ENCODE measurements around the gene AK4. TPM values are rescaled to one million over a fixed set of nuclear protein-coding genes. Genes with fewer than 3 reads are reported as not detected.
"Not testable (repeated sequence)": the region's sequence is repeated elsewhere in the genome, so short reads cannot be mapped to it uniquely, and the experiment has no call there.

AK4 gene
- total RNA-seq, 1 experiment from 2014 or later = 131 TPM

- Histone ChIP-seq H3K9me3 (no peaks in the 10 kb centered on the region), H3K4me3 (ENCODE audit: low read depth, low read length) (no peak overlapping the region), H3K4me1 (no peaks in the 10 kb centered on the region), H3K27me3 (replicated peaks; ENCODE audit: control insufficient read depth, insufficient read depth, low read length) (no peaks in the 10 kb centered on the region), H3K36me3 (ENCODE audit: control insufficient read depth, insufficient read depth, low read length) (no peaks in the 10 kb centered on the region)
- intact Hi-C loops (cut with micrococcal nuclease; ENCODE audit: unreplicated experiment) = no loop called here
- Mint-ChIP-seq H3K27me3 (ENCODE audit: insufficient read depth, unreplicated experiment) (no peaks in the 10 kb centered on the region), H3K4me3 (ENCODE audit: unreplicated experiment) (no peak overlapping the region), H3K9me3 (ENCODE audit: unreplicated experiment) (no peaks in the 10 kb centered on the region), H3K36me3 (ENCODE audit: insufficient read depth, unreplicated experiment) (no peaks in the 10 kb centered on the region), H3K27ac (ENCODE audit: unreplicated experiment) (no peak overlapping the region), H3K4me1 (ENCODE audit: low read depth, unreplicated experiment) (no peaks in the 10 kb centered on the region)
- POLR2A ChIA-PET = no interaction called here
- DNase-seq = no peak
- CTCF ChIA-PET = no interaction called here
- TF ChIP-seq CTCF (IDR thresholded peaks at IDR 0.05; ENCODE audit: insufficient read depth in 1 of 2, low read depth in 1 of 2, low read length in 1 of 2, severe bottlenecking in 1 of 2, unreplicated experiment in 1 of 2) = no peak
- BruUV-seq (replicated peaks) = no TSS peak
Measured at GRCh38 chr1:65119951-65120350, 28.1 kb upstream of the AK4 start.

- CTCF ChIA-PET; DNase-seq; intact Hi-C loops (cut with micrococcal nuclease; ENCODE audit: unreplicated experiment); H3K36me3 ChIP-seq (ENCODE audit: control insufficient read depth, insufficient read depth, low read length); H3K9me3 Mint-ChIP-seq (ENCODE audit: unreplicated experiment); H3K27me3 ChIP-seq (replicated peaks; ENCODE audit: control insufficient read depth, insufficient read depth, low read length); BruUV-seq (replicated peaks); H3K36me3 Mint-ChIP-seq (ENCODE audit: insufficient read depth, unreplicated experiment); H3K27me3 Mint-ChIP-seq (ENCODE audit: insufficient read depth, unreplicated experiment); H3K27ac Mint-ChIP-seq (ENCODE audit: unreplicated experiment); H3K4me3 ChIP-seq (ENCODE audit: low read depth, low read length); POLR2A ChIA-PET; H3K4me1 Mint-ChIP-seq (ENCODE audit: low read depth, unreplicated experiment); H3K9me3 ChIP-seq; H3K4me3 Mint-ChIP-seq (ENCODE audit: unreplicated experiment); H3K4me1 ChIP-seq: not testable (repeated sequence)
Measured at GRCh38 chr1:65129104-65129503, 18.9 kb upstream of the AK4 start.

GRCh38 chr1:65138524-65138923 is 9.5 kb upstream of the AK4 start:
- no peak for TF ChIP-seq CTCF (IDR thresholded peaks at IDR 0.05; ENCODE audit: insufficient read depth in 1 of 2, low read depth in 1 of 2, low read length in 1 of 2, severe bottlenecking in 1 of 2, unreplicated experiment in 1 of 2)
- intact Hi-C loops (cut with micrococcal nuclease; ENCODE audit: unreplicated experiment) = no loop called here
- H3K9me3 ChIP-seq = no peaks in the 10 kb centered on the region
- H3K36me3 ChIP-seq (ENCODE audit: control insufficient read depth, insufficient read depth, low read length) = no peaks in the 10 kb centered on the region
- peaks cover 16% of the 10 kb centered on the region; the same call in 1 of the 2 replicates for H3K4me1 ChIP-seq
- CTCF ChIA-PET = no interaction called here
- Mint-ChIP-seq H3K36me3 (ENCODE audit: insufficient read depth, unreplicated experiment) (no peaks in the 10 kb centered on the region), H3K27ac (ENCODE audit: unreplicated experiment) (no peak overlapping the region), H3K27me3 (ENCODE audit: insufficient read depth, unreplicated experiment) (no peaks in the 10 kb centered on the region), H3K9me3 (ENCODE audit: unreplicated experiment) (no peaks in the 10 kb centered on the region), H3K4me1 (ENCODE audit: low read depth, unreplicated experiment) (peaks cover 33% of the 10 kb centered on the region), H3K4me3 (ENCODE audit: unreplicated experiment) (no peak overlapping the region)
- no peak for DNase-seq
- POLR2A ChIA-PET = no interaction called here
- no peaks in the 10 kb centered on the region for H3K27me3 ChIP-seq (replicated peaks; ENCODE audit: control insufficient read depth, insufficient read depth, low read length)
- H3K4me3 ChIP-seq (ENCODE audit: low read depth, low read length) = no peak overlapping the region
- no TSS peak for BruUV-seq (replicated peaks)

- BruUV-seq (replicated peaks); H3K9me3 ChIP-seq; H3K4me3 Mint-ChIP-seq (ENCODE audit: unreplicated experiment); intact Hi-C loops (cut with micrococcal nuclease; ENCODE audit: unreplicated experiment); CTCF ChIA-PET; H3K36me3 ChIP-seq (ENCODE audit: control insufficient read depth, insufficient read depth, low read length); H3K4me3 ChIP-seq (ENCODE audit: low read depth, low read length); H3K27ac Mint-ChIP-seq (ENCODE audit: unreplicated experiment); H3K36me3 Mint-ChIP-seq (ENCODE audit: insufficient read depth, unreplicated experiment); H3K27me3 Mint-ChIP-seq (ENCODE audit: insufficient read depth, unreplicated experiment); H3K9me3 Mint-ChIP-seq (ENCODE audit: unreplicated experiment); POLR2A ChIA-PET; H3K27me3 ChIP-seq (replicated peaks; ENCODE audit: control insufficient read depth, insufficient read depth, low read length): not testable (repeated sequence)
- peaks cover 16% of the 10 kb centered on the region; the same call in 1 of the 2 replicates for H3K4me1 ChIP-seq
- H3K4me1 Mint-ChIP-seq (ENCODE audit: low read depth, unreplicated experiment) = peaks cover 33% of the 10 kb centered on the region
- DNase-seq = peak in 1 of 2 experiments; percentile 13
Measured at GRCh38 chr1:65139793-65140192, 8.2 kb upstream of the AK4 start.
